LoVo (cell line): ENCODE results near the gene CCNK.

Experiments used
- DNase-seq: peaks from one replicate; pipeline ENCODE4 v3.0.0-alpha.2; 2016; ENCODE audit warnings: low spot score

Gene CCNK

GRCh38 chr14:99519931-99520421 lies 38.8 kb downstream of the CCNK start:
- DNase-seq: no peak

GRCh38 chr14:99520571-99521081 lies 39.4 kb downstream of the CCNK start:
- DNase-seq: no peak

- DNase-seq: no peak
Observed at GRCh38 chr14:99521176-99522024, 40.2 kb downstream of the CCNK start.

- DNase-seq: no peak
Observed at GRCh38 chr14:99522025-99522401, 40.8 kb downstream of the CCNK start.

- no peak for DNase-seq
Observed at GRCh38 chr14:99522457-99522891, 41.3 kb downstream of the CCNK start.

GRCh38 chr14:99522934-99523703 lies 41.9 kb downstream of the CCNK start:
- DNase-seq: no peak

- DNase-seq: no peak
Observed at GRCh38 chr14:99523704-99524055, 42.5 kb downstream of the CCNK start.

GRCh38 chr14:99524091-99524661 lies 43.0 kb downstream of the CCNK start:
- no peak for DNase-seq

GRCh38 chr14:99524804-99525698 lies 43.8 kb downstream of the CCNK start:
- DNase-seq: no peak

- DNase-seq: no peak
Observed at GRCh38 chr14:99525699-99526080, 44.5 kb downstream of the CCNK start.

GRCh38 chr14:99527026-99527425 lies 45.8 kb downstream of the CCNK start:
- no peak for DNase-seq

- no peak for DNase-seq
Observed at GRCh38 chr14:99527427-99528076, 46.3 kb downstream of the CCNK start.

- DNase-seq: no peak
Observed at GRCh38 chr14:99529899-99530298, 48.7 kb downstream of the CCNK start.

GRCh38 chr14:99530407-99531155 lies 49.4 kb downstream of the CCNK start:
- DNase-seq: no peak

GRCh38 chr14:99531251-99532096 lies 50.3 kb downstream of the CCNK start:
- no peak for DNase-seq

- no peak for DNase-seq
Observed at GRCh38 chr14:99532310-99532709, 51.1 kb downstream of the CCNK start.

- no peak for DNase-seq
Observed at GRCh38 chr14:99534333-99534732, 53.1 kb downstream of the CCNK start.

- no peak for DNase-seq
Observed at GRCh38 chr14:99534863-99535262, 53.7 kb downstream of the CCNK start.

GRCh38 chr14:99535448-99535847 lies 54.2 kb downstream of the CCNK start:
- DNase-seq: no peak
